OCI-LY1 (cell line): ENCODE measurements around the gene PKM.

Source experiments
- H2AFZ ChIP-seq: fragments of 200-600 bp; sonication (generic), shearing (Covaris generic); 2 replicates; pipeline ENCODE4 v1.6.0; 2014; ENCODE audit warnings: antibody characterized with exemption, mild to moderate bottlenecking, low read length
- H3F3A ChIP-seq: fragments of 200-600 bp; sonication (generic), shearing (Covaris generic); 2 replicates; pipeline ENCODE4 v1.6.0; 2014; ENCODE audit warnings: mild to moderate bottlenecking, antibody characterized with exemption, low read length, moderate library complexity; ENCODE audit not compliant: insufficient read depth
- H3K27ac ChIP-seq: fragments of 200-600 bp; sonication (generic); 2 replicates; pipeline ENCODE4 v1.5.1; 2014; ENCODE audit warnings: low read length, mixed run types, mild to moderate bottlenecking, low read depth; ENCODE audit not compliant: poor library complexity, severe bottlenecking
- H3K27me3 ChIP-seq: fragments of 200-600 bp; sonication (generic); 2 replicates; pipeline ENCODE4 v1.6.0; 2014; ENCODE audit warnings: antibody characterized with exemption, mild to moderate bottlenecking, low read length, moderate library complexity; ENCODE audit not compliant: insufficient read depth
- H3K36me3 ChIP-seq: fragments of 200-600 bp; sonication (generic); 2 replicates; pipeline ENCODE4 v1.6.1; 2014; ENCODE audit warnings: mild to moderate bottlenecking, antibody characterized with exemption, low read length, moderate library complexity, mixed read lengths; ENCODE audit not compliant: insufficient read depth
- H3K4me1 ChIP-seq: fragments of 200-600 bp; sonication (generic); 2 replicates; pipeline ENCODE4 v1.5.1; 2014; ENCODE audit warnings: mild to moderate bottlenecking, low read length, moderate library complexity; ENCODE audit not compliant: insufficient read depth, severe bottlenecking
- H3K4me2 ChIP-seq: fragments of 200-600 bp; sonication (generic), shearing (Covaris generic); 2 replicates; pipeline ENCODE4 v1.6.1; 2014; ENCODE audit warnings: low read length
- H3K4me3 ChIP-seq: fragments of 200-600 bp; sonication (generic); 2 replicates; pipeline ENCODE4 v1.5.1; 2014; ENCODE audit warnings: low read length, low read depth, mild to moderate bottlenecking, mixed read lengths; ENCODE audit not compliant: poor library complexity, severe bottlenecking
- H3K79me2 ChIP-seq: fragments of 200-600 bp; shearing (Covaris generic); 2 replicates; pipeline ENCODE4 v1.6.1; 2016; ENCODE audit warnings: mixed run types, low read length, mixed read lengths; ENCODE audit not compliant: insufficient read depth
- H3K9ac ChIP-seq: fragments of 200-600 bp; sonication (generic), shearing (Covaris generic); 2 replicates; pipeline ENCODE4 v1.6.1; 2014; ENCODE audit warnings: mild to moderate bottlenecking, low read length, mixed read lengths
- H3K9me2 ChIP-seq: fragments of 200-600 bp; sonication (generic), shearing (Covaris generic); 2 replicates; pipeline ENCODE4 v1.6.1; 2014; ENCODE audit warnings: low read depth, mild to moderate bottlenecking, low read length, mixed read lengths
- H3K9me3 ChIP-seq: fragments of 200-600 bp; shearing (Covaris generic); 2 replicates; pipeline ENCODE4 v1.6.1; 2014; ENCODE audit warnings: low read length, mixed read lengths
- H4K20me1 ChIP-seq: fragments of 200-600 bp; sonication (generic), shearing (Covaris generic); 2 replicates; pipeline ENCODE4 v1.6.0; 2016; ENCODE audit warnings: mild to moderate bottlenecking, low read length; ENCODE audit not compliant: insufficient read depth
- EZH2 ChIP-seq: fragments of 200-600 bp; sonication (generic), shearing (Covaris generic); IDR thresholded peaks from 2 replicates; pipeline ENCODE4 v1.8.0; 2017; ENCODE audit warnings: borderline replicate concordance, mixed run types, mild to moderate bottlenecking, antibody characterized with exemption, low read length, moderate library complexity, mixed read lengths
- TF ChIP-seq, protein P1 (sequence below): fragments of 200-600 bp; sonication (generic), shearing (Covaris generic); IDR thresholded peaks from 2 replicates; pipeline ENCODE4 v1.5.1; 2017; ENCODE audit warnings: mild to moderate bottlenecking, antibody characterized with exemption, low read length, moderate library complexity, mixed read lengths

PKM gene

GRCh38 chr15:72239652-72240051 is 8.7 kb upstream of the PKM start:
- Histone ChIP-seq H3K79me2 (no peaks in the 10 kb centered on the region), H3K4me3 (no peak overlapping the region), H3K4me1 (no peaks in the 10 kb centered on the region), H3K9ac (no peak overlapping the region), H3K9me3 (no peaks in the 10 kb centered on the region), H3K9me2 (no peaks in the 10 kb centered on the region), H3K27ac (no peak overlapping the region), H2AFZ (no peak overlapping the region), H3F3A (no peaks in the 10 kb centered on the region), H3K36me3 (peaks cover 49% of the 10 kb centered on the region), H3K4me2 (no peak overlapping the region), H3K27me3 (no peaks in the 10 kb centered on the region), H4K20me1 (no peaks in the 10 kb centered on the region)
- TF ChIP-seq, protein P1, sequence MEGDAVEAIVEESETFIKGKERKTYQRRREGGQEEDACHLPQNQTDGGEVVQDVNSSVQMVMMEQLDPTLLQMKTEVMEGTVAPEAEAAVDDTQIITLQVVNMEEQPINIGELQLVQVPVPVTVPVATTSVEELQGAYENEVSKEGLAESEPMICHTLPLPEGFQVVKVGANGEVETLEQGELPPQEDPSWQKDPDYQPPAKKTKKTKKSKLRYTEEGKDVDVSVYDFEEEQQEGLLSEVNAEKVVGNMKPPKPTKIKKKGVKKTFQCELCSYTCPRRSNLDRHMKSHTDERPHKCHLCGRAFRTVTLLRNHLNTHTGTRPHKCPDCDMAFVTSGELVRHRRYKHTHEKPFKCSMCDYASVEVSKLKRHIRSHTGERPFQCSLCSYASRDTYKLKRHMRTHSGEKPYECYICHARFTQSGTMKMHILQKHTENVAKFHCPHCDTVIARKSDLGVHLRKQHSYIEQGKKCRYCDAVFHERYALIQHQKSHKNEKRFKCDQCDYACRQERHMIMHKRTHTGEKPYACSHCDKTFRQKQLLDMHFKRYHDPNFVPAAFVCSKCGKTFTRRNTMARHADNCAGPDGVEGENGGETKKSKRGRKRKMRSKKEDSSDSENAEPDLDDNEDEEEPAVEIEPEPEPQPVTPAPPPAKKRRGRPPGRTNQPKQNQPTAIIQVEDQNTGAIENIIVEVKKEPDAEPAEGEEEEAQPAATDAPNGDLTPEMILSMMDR: no peak
- TF ChIP-seq EZH2: no peak

GRCh38 chr15:72238586-72238985 is 7.6 kb upstream of the PKM start:
- H3K4me1 ChIP-seq: no peaks in the 10 kb centered on the region
- H3K79me2 ChIP-seq: no peaks in the 10 kb centered on the region
- TF ChIP-seq, protein P1: no peak
- TF ChIP-seq EZH2: no peak
- no peaks in the 10 kb centered on the region for H3K27me3 ChIP-seq
- H3K9ac ChIP-seq: no peak overlapping the region
- no peak overlapping the region for H3K4me2 ChIP-seq
- no peaks in the 10 kb centered on the region for H3F3A ChIP-seq
- no peak overlapping the region for H3K27ac ChIP-seq
- no peaks in the 10 kb centered on the region for H4K20me1 ChIP-seq
- H3K9me3 ChIP-seq: no peaks in the 10 kb centered on the region
- peaks cover 39% of the 10 kb centered on the region for H3K36me3 ChIP-seq
- no peak overlapping the region for H2AFZ ChIP-seq
- no peak overlapping the region for H3K4me3 ChIP-seq
- no peaks in the 10 kb centered on the region for H3K9me2 ChIP-seq

- no peak overlapping the region for H3K9ac ChIP-seq
- TF ChIP-seq, protein P1: no peak
- no peak for TF ChIP-seq EZH2
- no peaks in the 10 kb centered on the region for H3K27me3 ChIP-seq
- no peaks in the 10 kb centered on the region for H3F3A ChIP-seq
- no peaks in the 10 kb centered on the region for H3K9me2 ChIP-seq
- no peak overlapping the region for H2AFZ ChIP-seq
- H3K27ac ChIP-seq: no peak overlapping the region
- H3K79me2 ChIP-seq: no peaks in the 10 kb centered on the region
- H3K4me3 ChIP-seq: no peak overlapping the region
- peaks cover 31% of the 10 kb centered on the region for H3K36me3 ChIP-seq
- no peak overlapping the region for H3K4me2 ChIP-seq
- H4K20me1 ChIP-seq: no peaks in the 10 kb centered on the region
- no peaks in the 10 kb centered on the region for H3K9me3 ChIP-seq
- H3K4me1 ChIP-seq: no peaks in the 10 kb centered on the region
Measured at GRCh38 chr15:72237853-72238224, 6.8 kb upstream of the PKM start.
